ENCODE data around the gene CMTM2.
"Not testable (repeated sequence)": the region's sequence is repeated elsewhere in the genome, so short reads cannot be mapped to it uniquely, and the experiment has no call there.

Gene CMTM2

GRCh38 chr16:66552286-66553177, 26.7 kb upstream of the CMTM2 start, which contains the start of gene CKLF:
Gene CKLF (plus strand): TSS chr16:66552576. CDS start chr16:66552716, 140 bp downstream.
- peak; percentile 97 for DNase-seq

- no peak for DNase-seq
These were observed 26.0 kb upstream of the CMTM2 start for GRCh38 chr16:66553223-66553622.

GRCh38 chr16:66554021-66554420, 25.2 kb upstream of the CMTM2 start:
- no peak for DNase-seq

- no peak for DNase-seq
These were observed 24.8 kb upstream of the CMTM2 start for GRCh38 chr16:66554495-66554894.

- no peak for DNase-seq
These were observed 19.2 kb upstream of the CMTM2 start for GRCh38 chr16:66560107-66560506.

- no peak for DNase-seq
These were observed 17.7 kb upstream of the CMTM2 start for GRCh38 chr16:66561381-66562080.

GRCh38 chr16:66562409-66562808, 16.9 kb upstream of the CMTM2 start:
- DNase-seq: no peak

- no peak for DNase-seq
These were observed 16.3 kb upstream of the CMTM2 start for GRCh38 chr16:66562986-66563385.

- DNase-seq: no peak
These were observed 15.5 kb upstream of the CMTM2 start for GRCh38 chr16:66563574-66564334.

GRCh38 chr16:66566051-66566901, 13.0 kb upstream of the CMTM2 start, which contains the start of gene CMTM1:
Gene CMTM1 (plus strand): TSS chr16:66566439. CDS start chr16:66566514, 75 bp downstream.
- no peak for DNase-seq

GRCh38 chr16:66567270-66567669, 12.0 kb upstream of the CMTM2 start:
- not testable (repeated sequence) for DNase-seq

- DNase-seq: no peak
These were observed 10.9 kb upstream of the CMTM2 start for GRCh38 chr16:66568355-66568754.

- no peak for DNase-seq
These were observed 10.1 kb upstream of the CMTM2 start for GRCh38 chr16:66569131-66569530.

GRCh38 chr16:66569827-66570405, 9.3 kb upstream of the CMTM2 start:
- DNase-seq: no peak

GRCh38 chr16:66572356-66572755, 6.9 kb upstream of the CMTM2 start:
- no peak for DNase-seq

GRCh38 chr16:66574081-66574480, 5.2 kb upstream of the CMTM2 start:
- no peak for DNase-seq

- no peak for DNase-seq
These were observed 4.7 kb upstream of the CMTM2 start for GRCh38 chr16:66574531-66574930.

- DNase-seq: no peak
These were observed 4.2 kb upstream of the CMTM2 start for GRCh38 chr16:66575060-66575459.

GRCh38 chr16:66576296-66576695, 3.0 kb upstream of the CMTM2 start:
- DNase-seq: no peak

- DNase-seq: peak; percentile 17
These were observed 1.4 kb downstream of the CMTM2 start for GRCh38 chr16:66580605-66581209.
